A549 treated with ZK216348 at 1 μM for 4 hours (cell line): ENCODE data around the gene AFAP1L2. TPM values are rescaled to one million over a fixed set of nuclear protein-coding genes. Genes with fewer than 3 reads are reported as not detected.

Experiments used
- total RNA-seq: library from RNA; stranded (reverse); fragments of 200-300 nt; extraction: Qiagen RNA extraction; gene quantifications from 5 replicates; pipeline ENCODE4 v1.2.3, GENCODE V29; 2022; ENCODE audit warnings: low read depth

The AFAP1L2 gene, protein sequence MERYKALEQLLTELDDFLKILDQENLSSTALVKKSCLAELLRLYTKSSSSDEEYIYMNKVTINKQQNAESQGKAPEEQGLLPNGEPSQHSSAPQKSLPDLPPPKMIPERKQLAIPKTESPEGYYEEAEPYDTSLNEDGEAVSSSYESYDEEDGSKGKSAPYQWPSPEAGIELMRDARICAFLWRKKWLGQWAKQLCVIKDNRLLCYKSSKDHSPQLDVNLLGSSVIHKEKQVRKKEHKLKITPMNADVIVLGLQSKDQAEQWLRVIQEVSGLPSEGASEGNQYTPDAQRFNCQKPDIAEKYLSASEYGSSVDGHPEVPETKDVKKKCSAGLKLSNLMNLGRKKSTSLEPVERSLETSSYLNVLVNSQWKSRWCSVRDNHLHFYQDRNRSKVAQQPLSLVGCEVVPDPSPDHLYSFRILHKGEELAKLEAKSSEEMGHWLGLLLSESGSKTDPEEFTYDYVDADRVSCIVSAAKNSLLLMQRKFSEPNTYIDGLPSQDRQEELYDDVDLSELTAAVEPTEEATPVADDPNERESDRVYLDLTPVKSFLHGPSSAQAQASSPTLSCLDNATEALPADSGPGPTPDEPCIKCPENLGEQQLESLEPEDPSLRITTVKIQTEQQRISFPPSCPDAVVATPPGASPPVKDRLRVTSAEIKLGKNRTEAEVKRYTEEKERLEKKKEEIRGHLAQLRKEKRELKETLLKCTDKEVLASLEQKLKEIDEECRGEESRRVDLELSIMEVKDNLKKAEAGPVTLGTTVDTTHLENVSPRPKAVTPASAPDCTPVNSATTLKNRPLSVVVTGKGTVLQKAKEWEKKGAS
- total RNA-seq, result 21.1 to 27.8 TPM (median 23.9 TPM) in 5 replicates

DNA sequence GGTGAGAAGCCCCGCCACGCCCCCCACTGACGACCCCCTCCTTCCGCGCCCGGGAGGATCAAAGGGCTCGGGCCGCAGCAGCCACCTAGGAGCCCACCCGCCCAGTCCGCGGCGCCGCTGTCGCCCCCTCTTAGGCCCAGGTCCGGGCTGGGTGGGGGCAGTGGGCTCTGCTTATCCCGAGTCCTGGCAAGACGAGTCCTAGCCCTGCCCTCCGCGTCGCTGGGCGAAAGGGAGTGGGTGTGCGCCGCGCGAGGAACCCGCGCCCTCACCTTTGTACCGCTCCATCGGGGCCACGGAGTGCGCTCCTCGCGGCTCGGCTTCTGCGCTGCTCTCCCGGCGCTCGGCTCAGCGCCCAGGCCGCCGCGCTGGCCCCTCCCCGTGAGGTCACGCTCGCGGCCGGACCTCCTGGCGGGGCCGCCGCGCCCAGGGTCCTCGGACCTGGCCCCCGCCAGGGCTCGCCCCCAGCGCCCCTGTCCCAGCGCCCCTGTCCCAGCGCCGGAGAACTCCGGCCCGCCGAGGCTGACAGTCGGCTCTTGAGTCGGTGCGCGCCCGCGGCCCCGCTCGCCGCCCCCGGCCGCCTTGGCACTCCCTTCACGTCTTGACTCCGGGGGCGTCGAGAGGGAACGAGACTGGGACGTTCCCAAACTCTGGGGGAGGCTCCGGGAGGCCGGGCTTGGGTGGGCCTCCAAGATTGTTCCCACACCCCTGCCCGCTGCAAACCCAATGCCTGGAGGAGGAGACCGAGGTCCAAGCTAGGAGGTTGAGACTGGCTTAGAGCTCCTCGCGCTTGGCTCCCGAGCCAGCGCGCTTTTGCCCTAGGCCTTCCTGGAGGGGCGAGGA is at the start of gene AFAP1L2:
AFAP1L2 (minus strand) TSS at position 332 of the 840 bp plus-strand sequence; CDS start at position 285, 47 bp downstream.

Other genes starting within 250 kb of the AFAP1L2 start
- 3.2 to 7.3 TPM (median 6.1 TPM) in 5 replicates for gene CCDC186, start 230.3 kb downstream of the AFAP1L2 start, total RNA-seq
- not detected in 5 replicates for gene TDRD1, start 225.1 kb downstream of the AFAP1L2 start, total RNA-seq
- gene VWA2, start 165.2 kb downstream of the AFAP1L2 start, total RNA-seq, result not detected in 5 replicates